Progenitor cell of endocrine pancreas (in vitro differentiated cells): Measurements from ENCODE around the gene ABHD13. TPM values are rescaled to one million over a fixed set of nuclear protein-coding genes. Genes with fewer than 3 reads are reported as not detected.

Experiments
- DNase-seq: peaks from one replicate; pipeline ENCODE4 v3.0.0; 2021; ENCODE audit warnings: low spot score; ENCODE audit not compliant: unreplicated experiment
- H3K27ac Mint-ChIP-seq: 2 replicates; pipeline ENCODE4 v1.8.0; 2021; ENCODE audit warnings: mild to moderate bottlenecking, moderate library complexity, mixed read lengths
- H3K27me3 Mint-ChIP-seq: 2 replicates; pipeline ENCODE4 v1.8.0; 2021; ENCODE audit warnings: mixed read lengths
- H3K36me3 Mint-ChIP-seq: 2 replicates; pipeline ENCODE4 v1.8.0; 2022; ENCODE audit warnings: mixed read lengths; ENCODE audit not compliant: insufficient read depth
- H3K4me1 Mint-ChIP-seq: 2 replicates; pipeline ENCODE4 v1.8.0; 2021; ENCODE audit warnings: low read depth, mixed read lengths
- H3K4me3 Mint-ChIP-seq: 2 replicates; pipeline ENCODE4 v1.8.0; 2021; ENCODE audit warnings: low read depth, mild to moderate bottlenecking, moderate library complexity, mixed read lengths
- H3K9me3 Mint-ChIP-seq: 2 replicates; pipeline ENCODE4 v1.8.0; 2021; ENCODE audit warnings: low read depth, mixed read lengths
- CTCF ChIP-seq: fragments of 200-600 bp; sonication (generic); IDR thresholded peaks from one replicate; pipeline ENCODE4 v1.5.0; 2021; ENCODE audit warnings: antibody characterized with exemption, mild to moderate bottlenecking; ENCODE audit not compliant: unreplicated experiment
- total RNA-seq: library from RNA; stranded (reverse); gene quantifications from 2 replicates; pipeline ENCODE4 v1.2.1, GENCODE V29; 2021

Gene ABHD13
- total RNA-seq, 1 donor from 2014 or later: 20.9 TPM

GRCh38 chr13:108195146-108195545, 23.0 kb upstream of the ABHD13 start:
- H3K27me3 Mint-ChIP-seq: no peaks in the 10 kb centered on the region
- peaks cover 1% of the 10 kb centered on the region for H3K4me1 Mint-ChIP-seq
- peaks cover 12% of the 10 kb centered on the region for H3K9me3 Mint-ChIP-seq
- H3K36me3 Mint-ChIP-seq: no peaks in the 10 kb centered on the region
- H3K4me3 Mint-ChIP-seq: no peak overlapping the region
- no peak overlapping the region for H3K27ac Mint-ChIP-seq
- DNase-seq: no peak
- TF ChIP-seq CTCF: no peak

GRCh38 chr13:108195861-108196260, 22.3 kb upstream of the ABHD13 start:
- Mint-ChIP-seq H3K27ac (no peak overlapping the region), H3K4me1 (peaks cover 1% of the 10 kb centered on the region), H3K4me3 (no peak overlapping the region), H3K36me3 (no peaks in the 10 kb centered on the region), H3K27me3 (no peaks in the 10 kb centered on the region), H3K9me3 (peaks cover 7% of the 10 kb centered on the region)
- no peak for TF ChIP-seq CTCF
- no peak for DNase-seq

- no peak for TF ChIP-seq CTCF
- H3K9me3 Mint-ChIP-seq: peaks cover 18% of the 10 kb centered on the region
- H3K36me3 Mint-ChIP-seq: no peaks in the 10 kb centered on the region
- no peak overlapping the region for H3K4me3 Mint-ChIP-seq
- no peaks in the 10 kb centered on the region for H3K27me3 Mint-ChIP-seq
- no peak for DNase-seq
- H3K4me1 Mint-ChIP-seq: peaks cover 14% of the 10 kb centered on the region
- H3K27ac Mint-ChIP-seq: no peak overlapping the region
These were observed 17.3 kb upstream of the ABHD13 start for GRCh38 chr13:108200781-108201398.

- H3K27ac Mint-ChIP-seq: no peak overlapping the region
- no peak for TF ChIP-seq CTCF
- DNase-seq: no peak
- peaks cover 8% of the 10 kb centered on the region for H3K9me3 Mint-ChIP-seq
- H3K36me3 Mint-ChIP-seq: peaks cover 28% of the 10 kb centered on the region
- no peaks in the 10 kb centered on the region for H3K27me3 Mint-ChIP-seq
- peaks cover 13% of the 10 kb centered on the region for H3K4me1 Mint-ChIP-seq
- no peak overlapping the region for H3K4me3 Mint-ChIP-seq
These were observed 7.6 kb upstream of the ABHD13 start for GRCh38 chr13:108210551-108210950.

GRCh38 chr13:108212886-108213285, 5.3 kb upstream of the ABHD13 start:
- Mint-ChIP-seq H3K27ac (no peak overlapping the region), H3K36me3 (peaks cover 25% of the 10 kb centered on the region), H3K9me3 (peaks cover 8% of the 10 kb centered on the region), H3K4me1 (peaks cover 14% of the 10 kb centered on the region), H3K27me3 (no peaks in the 10 kb centered on the region), H3K4me3 (peak overlapping the region; percentile 57)
- no peak for TF ChIP-seq CTCF
- no peak for DNase-seq
